ENCODE measurements around the gene PPHLN1. TPM values are rescaled to one million over a fixed set of nuclear protein-coding genes. Genes with fewer than 3 reads are reported as not detected.
A peak's percentile ranks its signal among the peaks of the same experiment; 100 is the strongest.

PPHLN1 gene
- total RNA-seq, 1 donor from 2014 or later: 62.1 TPM

DNA sequence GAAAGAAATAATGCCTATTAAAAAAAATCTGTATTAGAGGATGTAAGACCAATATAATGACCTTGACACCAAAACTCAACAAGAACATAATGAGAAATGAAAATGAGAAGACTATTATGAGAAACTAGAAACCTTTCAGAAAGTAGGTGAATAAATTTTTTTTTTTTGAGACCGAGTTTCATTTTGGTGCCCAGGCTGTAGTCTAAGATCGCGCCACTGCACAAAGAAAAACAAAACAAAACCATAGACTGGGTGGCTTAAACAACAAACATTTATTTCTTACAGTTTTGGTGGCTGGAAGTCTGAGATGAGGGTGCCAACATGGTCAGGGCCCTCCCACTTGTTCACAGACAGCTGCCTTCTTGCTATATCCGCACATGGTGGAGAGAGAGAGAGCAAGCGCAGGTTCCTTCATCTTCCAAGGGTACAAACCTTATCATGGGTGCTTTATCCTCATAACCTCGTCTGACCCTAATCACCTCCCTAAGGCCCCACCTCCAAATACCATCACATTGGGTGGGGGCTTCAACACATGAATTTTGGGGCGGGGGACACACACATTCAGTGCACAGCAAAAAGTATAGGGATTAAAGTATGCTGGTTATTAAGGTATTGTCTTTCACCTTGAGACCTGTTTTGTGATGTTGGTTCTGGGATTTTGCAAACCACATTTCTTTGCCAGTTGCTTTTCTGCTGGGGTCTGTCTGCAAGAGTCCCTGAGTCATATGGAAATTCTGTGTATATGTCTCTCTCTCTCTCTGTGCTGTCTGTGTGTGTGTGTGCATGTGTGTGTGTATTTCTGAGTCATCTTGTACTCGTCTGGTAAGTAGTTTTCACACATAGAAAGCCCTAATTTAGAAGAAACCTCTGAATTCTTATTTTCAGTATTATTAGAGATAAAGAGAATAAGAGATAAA is 26.3 kb upstream of the PPHLN1 start:
- Histone ChIP-seq H3K27me3 (ENCODE audit: control insufficient read depth, insufficient read depth, low read length) (no peaks in the 10 kb centered on the region), H3K36me3 (ENCODE audit: control insufficient read depth, insufficient read depth, low read length) (no peaks in the 10 kb centered on the region), H3K4me3 (ENCODE audit: low read depth, low read length) (no peak overlapping the region)
- FAIRE-seq: no peak
- DNase-seq (ENCODE audit: low read depth): peak; percentile 75
- TF ChIP-seq CTCF (IDR thresholded peaks at IDR 0.05; ENCODE audit: insufficient read depth, low read length, severe bottlenecking): no peak

GRCh38 chr12:42306297-42306696 is 19.7 kb upstream of the PPHLN1 start:
- no peaks in the 10 kb centered on the region for H3K36me3 ChIP-seq (ENCODE audit: control insufficient read depth, insufficient read depth, low read length)
- no peak for TF ChIP-seq CTCF (IDR thresholded peaks at IDR 0.05; ENCODE audit: insufficient read depth, low read length, severe bottlenecking)
- DNase-seq (ENCODE audit: low read depth): no peak
- no peaks in the 10 kb centered on the region for H3K27me3 ChIP-seq (ENCODE audit: control insufficient read depth, insufficient read depth, low read length)
- FAIRE-seq: no peak
- no peak overlapping the region for H3K4me3 ChIP-seq (ENCODE audit: low read depth, low read length)

- DNase-seq (ENCODE audit: low read depth) (no peak), FAIRE-seq (no peak)
- Histone ChIP-seq H3K36me3 (ENCODE audit: control insufficient read depth, insufficient read depth, low read length) (peaks cover 1% of the 10 kb centered on the region), H3K4me3 (ENCODE audit: low read depth, low read length) (no peak overlapping the region), H3K27me3 (ENCODE audit: control insufficient read depth, insufficient read depth, low read length) (no peaks in the 10 kb centered on the region)
- TF ChIP-seq CTCF (IDR thresholded peaks at IDR 0.05; ENCODE audit: insufficient read depth, low read length, severe bottlenecking): no peak
Measured at GRCh38 chr12:42308390-42308789, 17.6 kb upstream of the PPHLN1 start.

DNA sequence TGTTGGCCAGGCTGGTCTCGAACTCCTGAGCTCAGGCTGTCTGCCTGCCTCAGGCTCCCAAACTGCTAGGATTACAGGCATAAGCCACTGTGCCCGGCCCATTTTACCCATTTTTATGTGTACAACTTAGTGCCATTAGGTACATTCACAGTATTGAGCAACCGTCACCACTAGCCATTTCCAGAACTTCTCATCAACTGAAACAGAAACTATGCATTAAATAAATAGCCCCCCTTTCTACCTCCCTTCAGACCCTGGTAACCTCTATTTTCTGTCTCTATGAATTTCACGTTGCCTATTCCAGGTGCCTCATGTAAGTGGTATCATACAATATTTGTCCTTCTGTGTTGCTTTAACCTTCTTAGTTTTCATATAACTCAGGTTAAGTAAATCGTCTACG is 16.0 kb upstream of the PPHLN1 start:
- no peak for FAIRE-seq
- peaks cover 2% of the 10 kb centered on the region for H3K36me3 ChIP-seq (ENCODE audit: control insufficient read depth, insufficient read depth, low read length)
- TF ChIP-seq CTCF (IDR thresholded peaks at IDR 0.05; ENCODE audit: insufficient read depth, low read length, severe bottlenecking): no peak
- DNase-seq (ENCODE audit: low read depth): no peak
- H3K4me3 ChIP-seq (ENCODE audit: low read depth, low read length): no peak overlapping the region
- no peaks in the 10 kb centered on the region for H3K27me3 ChIP-seq (ENCODE audit: control insufficient read depth, insufficient read depth, low read length)

- Histone ChIP-seq H3K36me3 (ENCODE audit: control insufficient read depth, insufficient read depth, low read length) (peaks cover 4% of the 10 kb centered on the region), H3K27me3 (ENCODE audit: control insufficient read depth, insufficient read depth, low read length) (no peaks in the 10 kb centered on the region), H3K4me3 (ENCODE audit: low read depth, low read length) (no peak overlapping the region)
- no peak for TF ChIP-seq CTCF (IDR thresholded peaks at IDR 0.05; ENCODE audit: insufficient read depth, low read length, severe bottlenecking)
- no peak for DNase-seq (ENCODE audit: low read depth)
- FAIRE-seq: no peak
Measured at GRCh38 chr12:42315108-42315507, 10.9 kb upstream of the PPHLN1 start.
